ENCODE data around the gene ARL5A. TPM values are rescaled to one million over a fixed set of nuclear protein-coding genes. Genes with fewer than 3 reads are reported as not detected.
"Not testable (repeated sequence)": the region's sequence is repeated elsewhere in the genome, so short reads cannot be mapped to it uniquely, and the experiment has no call there.

ARL5A gene
- total RNA-seq, 2 experiments from 2014 or later, result 50.6 to 52.7 TPM

DNA sequence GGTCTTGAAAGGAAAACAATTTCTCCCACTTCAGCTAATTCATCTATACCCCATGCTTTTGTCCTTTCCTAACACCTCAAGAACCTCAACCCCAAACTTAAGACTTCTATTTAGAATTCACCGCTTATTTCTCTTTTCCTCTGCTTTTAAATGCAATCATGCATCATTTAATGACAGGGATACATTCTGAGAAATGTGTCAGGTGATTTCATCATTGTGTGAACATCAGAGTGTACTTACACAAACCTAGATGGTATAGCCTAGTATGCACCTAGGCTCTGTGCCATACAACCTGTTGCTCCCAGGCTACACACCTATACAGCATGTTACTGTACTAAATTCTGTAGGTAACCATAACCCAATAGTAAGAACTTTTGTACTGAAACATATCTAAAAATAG is 22.9 kb downstream of the ARL5A start:
- H3K4me1 Mint-ChIP-seq, result peaks cover 11% of the 10 kb centered on the region
- peaks cover 19% of the 10 kb centered on the region for H3K36me3 Mint-ChIP-seq (ENCODE audit: low read depth)
- ChIA-PET POLR2A (no interaction called here), CTCF (interaction anchor here (0.5 kb wide), 1 partner anchor 115 kb away, joined by 3 read pairs; no protein-coding TSS in a partner anchor)
- no peak for DNase-seq
- no peak overlapping the region for H3K27ac Mint-ChIP-seq
- no peaks in the 10 kb centered on the region for H3K9me3 Mint-ChIP-seq
- no peaks in the 10 kb centered on the region for H3K27me3 Mint-ChIP-seq
- H3K4me3 Mint-ChIP-seq, result no peak overlapping the region

DNA sequence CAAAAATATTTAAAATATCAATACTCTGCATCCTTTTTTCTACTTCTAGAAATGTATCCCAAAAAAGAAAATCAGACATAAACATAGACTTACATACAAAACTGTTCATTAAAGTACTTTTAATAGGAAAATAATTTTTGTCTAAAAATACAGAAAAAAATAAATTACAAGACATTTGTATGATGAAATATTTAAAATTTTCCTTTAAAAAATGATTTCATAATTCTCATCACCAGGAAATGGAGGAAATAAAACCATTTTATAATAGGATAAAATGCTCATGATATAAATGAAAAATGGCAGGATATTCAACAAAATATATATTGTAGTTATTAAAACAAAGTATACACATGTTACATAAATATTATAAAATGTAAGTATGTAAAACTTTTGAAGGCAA is 24.4 kb downstream of the ARL5A start:
- peaks cover 5% of the 10 kb centered on the region for H3K4me1 Mint-ChIP-seq
- H3K36me3 Mint-ChIP-seq (ENCODE audit: low read depth), result peaks cover 21% of the 10 kb centered on the region
- H3K27ac Mint-ChIP-seq, result no peak overlapping the region
- H3K9me3 Mint-ChIP-seq, result no peaks in the 10 kb centered on the region
- H3K4me3 Mint-ChIP-seq, result no peak overlapping the region
- ChIA-PET POLR2A (interaction anchor here (0.6 kb wide), 1 partner anchor 91 kb away, joined by 3 read pairs; no protein-coding TSS in a partner anchor), CTCF (no interaction called here)
- no peaks in the 10 kb centered on the region for H3K27me3 Mint-ChIP-seq
- DNase-seq, result no peak

DNA sequence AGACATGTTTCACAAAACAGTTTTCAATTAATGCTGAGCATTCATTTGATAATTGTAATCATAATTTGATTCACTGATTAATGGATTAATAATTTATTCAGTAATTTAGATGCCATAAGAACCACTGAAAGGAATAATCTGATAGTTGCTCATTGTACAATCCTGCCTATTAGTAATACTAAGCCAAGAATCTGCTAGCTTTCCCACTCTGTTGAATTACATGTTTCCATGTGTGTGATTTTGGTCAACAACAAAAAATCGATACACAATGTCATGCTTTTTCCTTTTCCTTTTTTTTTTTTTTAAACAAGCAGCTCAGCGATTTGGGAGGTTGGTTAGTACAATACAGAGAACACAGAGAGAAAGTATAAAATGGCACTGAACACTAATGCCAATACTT is 25.9 kb downstream of the ARL5A start:
- H3K4me1 Mint-ChIP-seq, result no peaks in the 10 kb centered on the region
- H3K27ac Mint-ChIP-seq, result no peak overlapping the region
- no peak for DNase-seq
- H3K27me3 Mint-ChIP-seq, result no peaks in the 10 kb centered on the region
- CTCF ChIA-PET, result interaction anchor here (0.9 kb wide), 1 partner anchor 18 kb away, joined by 3 read pairs; no protein-coding TSS in a partner anchor
- H3K9me3 Mint-ChIP-seq, result no peaks in the 10 kb centered on the region
- peaks cover 21% of the 10 kb centered on the region for H3K36me3 Mint-ChIP-seq (ENCODE audit: low read depth)
- no peak overlapping the region for H3K4me3 Mint-ChIP-seq
- POLR2A ChIA-PET, result no interaction called here

DNA sequence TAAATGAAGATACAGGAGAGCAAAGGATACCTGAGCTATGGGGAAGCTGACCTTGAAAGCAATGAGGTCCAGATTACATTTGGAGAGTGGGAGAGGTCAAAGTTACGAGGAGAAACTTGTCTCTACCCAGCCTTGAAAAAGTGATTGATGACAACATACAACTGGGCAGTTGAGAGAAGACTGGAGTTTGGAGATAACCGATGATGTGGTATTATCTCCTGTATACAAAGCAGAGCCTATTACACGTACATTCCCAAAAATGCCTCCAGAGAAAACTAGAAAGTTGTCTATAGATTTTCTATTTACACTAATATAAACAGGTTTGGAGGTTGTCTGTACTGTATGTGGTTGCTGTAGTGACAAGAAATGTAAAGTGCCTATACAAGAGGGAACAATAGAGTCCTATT is 28.3 kb downstream of the ARL5A start:
- Mint-ChIP-seq H3K27me3 (no peaks in the 10 kb centered on the region), H3K4me3 (no peak overlapping the region), H3K36me3 (ENCODE audit: low read depth) (peaks cover 36% of the 10 kb centered on the region), H3K4me1 (no peaks in the 10 kb centered on the region), H3K9me3 (no peaks in the 10 kb centered on the region), H3K27ac (no peak overlapping the region)
- POLR2A ChIA-PET, result no interaction called here
- CTCF ChIA-PET, result no interaction called here
- DNase-seq, result no peak

DNA sequence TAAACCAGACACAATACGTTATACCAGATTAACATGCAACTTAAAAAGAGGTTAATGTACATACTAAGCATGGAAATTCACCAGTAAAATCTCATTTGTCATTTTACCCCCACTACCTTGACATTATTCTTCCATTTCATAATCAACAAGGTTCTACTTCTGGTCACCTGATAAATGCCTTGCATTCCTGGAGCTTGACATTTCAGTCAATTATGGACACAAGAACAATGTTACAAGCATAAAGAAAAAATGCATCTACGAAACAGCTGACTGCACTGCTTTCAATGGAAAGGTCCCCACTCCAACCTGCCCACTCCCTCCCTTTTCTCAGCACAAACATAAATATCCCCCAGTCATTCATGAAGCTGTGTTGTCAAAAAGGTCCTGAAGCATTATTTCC is 31.4 kb downstream of the ARL5A start:
- Mint-ChIP-seq H3K4me3 (no peak overlapping the region), H3K9me3 (peaks cover 2% of the 10 kb centered on the region), H3K27me3 (no peaks in the 10 kb centered on the region), H3K4me1 (no peaks in the 10 kb centered on the region), H3K36me3 (ENCODE audit: low read depth) (peaks cover 28% of the 10 kb centered on the region), H3K27ac (no peak overlapping the region)
- DNase-seq, result no peak
- POLR2A ChIA-PET, result no interaction called here
- CTCF ChIA-PET, result no interaction called here

DNA sequence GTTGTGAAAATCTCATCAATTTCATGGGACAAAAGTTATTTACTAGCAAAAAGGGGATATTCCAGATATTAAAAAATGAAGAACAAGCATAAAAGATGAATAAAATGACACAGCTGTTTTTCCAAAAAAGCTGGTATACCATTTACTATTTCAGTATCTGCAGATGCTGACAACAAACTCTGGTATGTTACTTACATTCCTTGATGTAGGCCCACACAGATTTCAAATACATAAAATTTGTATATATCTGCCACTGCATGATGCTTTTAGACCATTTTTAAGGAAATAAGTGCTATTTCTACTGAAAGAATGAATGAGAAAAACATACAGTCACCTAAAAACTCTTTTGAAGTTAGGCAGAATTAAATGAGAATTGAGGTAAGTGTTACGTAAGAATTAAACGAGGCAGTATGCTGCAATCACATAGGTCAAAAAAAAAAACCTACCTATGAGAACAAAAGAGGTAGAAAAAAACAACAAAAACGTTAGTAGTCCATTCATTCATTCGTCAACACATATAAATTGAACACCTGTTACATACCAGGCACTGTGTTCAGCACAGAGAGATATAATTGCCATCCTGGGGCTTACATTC is 32.5 kb downstream of the ARL5A start:
- no peaks in the 10 kb centered on the region for H3K27me3 Mint-ChIP-seq
- no peak overlapping the region for H3K4me3 Mint-ChIP-seq
- H3K27ac Mint-ChIP-seq, result no peak overlapping the region
- H3K36me3 Mint-ChIP-seq (ENCODE audit: low read depth), result peaks cover 28% of the 10 kb centered on the region
- ChIA-PET CTCF (no interaction called here), POLR2A (no interaction called here)
- no peaks in the 10 kb centered on the region for H3K4me1 Mint-ChIP-seq
- no peak for DNase-seq
- H3K9me3 Mint-ChIP-seq, result peaks cover 2% of the 10 kb centered on the region

DNA sequence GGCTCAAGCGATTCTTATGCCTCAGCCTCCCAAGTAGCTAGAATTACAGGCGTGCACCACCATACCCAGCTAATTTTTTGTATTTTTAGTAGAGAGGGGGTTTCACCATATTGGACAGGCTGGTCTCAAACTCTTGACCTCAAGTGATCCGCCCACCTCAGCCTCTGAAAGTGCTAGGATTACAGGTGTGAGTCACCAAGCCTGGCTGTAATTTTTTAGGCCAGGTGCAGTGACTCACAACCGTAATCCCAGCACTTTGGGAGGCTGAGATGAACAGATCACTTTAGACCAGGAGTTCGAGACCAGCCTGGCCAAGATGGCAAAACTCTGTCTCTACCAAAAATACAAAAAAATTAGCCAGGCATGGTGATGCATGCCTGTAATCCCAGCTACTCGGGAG is 33.8 kb downstream of the ARL5A start:
- H3K27me3 Mint-ChIP-seq, H3K4me1 Mint-ChIP-seq, DNase-seq, H3K9me3 Mint-ChIP-seq, H3K4me3 Mint-ChIP-seq, H3K27ac Mint-ChIP-seq, CTCF ChIA-PET, POLR2A ChIA-PET: not testable (repeated sequence)
- peaks cover 24% of the 10 kb centered on the region for H3K36me3 Mint-ChIP-seq (ENCODE audit: low read depth)

DNA sequence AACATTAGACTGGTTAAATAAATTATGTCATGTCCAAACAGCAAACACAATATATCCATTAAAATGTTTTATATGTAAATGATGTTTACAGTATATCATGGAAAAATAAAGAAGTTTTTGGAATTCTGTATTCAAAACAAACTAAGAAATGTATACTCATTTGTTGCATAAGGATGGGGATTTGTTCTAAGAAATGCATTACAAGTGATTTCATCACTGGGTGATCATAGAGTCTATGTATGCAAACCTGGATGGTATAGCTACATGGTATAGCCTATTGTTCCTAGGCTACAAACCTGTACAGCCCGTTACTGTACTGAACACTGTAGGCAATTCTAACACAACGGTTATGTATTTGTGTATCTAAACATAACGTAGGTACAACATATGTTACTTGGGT is 35.1 kb downstream of the ARL5A start:
- Mint-ChIP-seq H3K27me3 (no peaks in the 10 kb centered on the region), H3K36me3 (ENCODE audit: low read depth) (peaks cover 24% of the 10 kb centered on the region), H3K27ac (no peak overlapping the region), H3K9me3 (peaks cover 2% of the 10 kb centered on the region), H3K4me1 (no peaks in the 10 kb centered on the region), H3K4me3 (no peak overlapping the region)
- DNase-seq, result no peak
- POLR2A ChIA-PET, result no interaction called here
- CTCF ChIA-PET, result no interaction called here

DNA sequence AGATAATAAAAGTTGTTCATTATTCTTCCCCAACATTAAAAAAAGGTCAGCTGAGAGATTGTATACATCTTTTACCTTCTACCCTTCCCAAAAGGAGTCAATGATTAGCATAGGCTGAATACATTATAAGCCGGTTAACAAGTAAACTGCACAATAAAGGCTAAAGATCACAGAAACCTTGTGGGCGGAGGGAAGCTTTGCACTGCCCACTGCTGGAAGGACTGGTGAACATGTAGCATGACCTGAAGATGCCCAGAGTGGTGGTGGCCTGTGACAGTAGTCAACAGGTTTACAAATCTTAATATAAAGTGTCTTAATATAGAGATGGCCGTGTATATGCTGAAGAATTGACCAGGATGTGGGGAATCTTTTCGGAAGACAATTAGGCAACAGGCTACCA is 35.6 kb downstream of the ARL5A start:
- ChIA-PET CTCF (no interaction called here), POLR2A (no interaction called here)
- Mint-ChIP-seq H3K9me3 (peaks cover 2% of the 10 kb centered on the region), H3K4me1 (no peaks in the 10 kb centered on the region), H3K27ac (no peak overlapping the region), H3K36me3 (ENCODE audit: low read depth) (peaks cover 27% of the 10 kb centered on the region), H3K4me3 (no peak overlapping the region), H3K27me3 (no peaks in the 10 kb centered on the region)
- no peak for DNase-seq

DNA sequence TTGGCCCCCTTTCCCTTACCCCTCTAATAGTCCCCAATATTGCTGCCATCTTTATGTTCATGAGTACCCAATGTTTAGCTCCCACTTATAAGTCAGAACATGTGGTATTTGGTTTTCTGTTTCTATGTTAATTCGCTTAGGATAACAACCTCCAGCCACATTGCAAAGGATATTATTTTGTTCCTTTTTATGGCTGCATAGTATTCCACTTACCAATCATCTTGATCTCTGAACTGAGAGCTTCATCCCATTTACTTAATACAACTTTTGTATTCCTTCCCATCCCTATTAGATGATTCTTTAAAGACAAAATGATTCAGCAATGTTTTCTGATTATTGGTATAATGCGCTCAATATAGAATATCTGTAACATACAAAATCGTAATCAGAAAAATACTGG is 36.7 kb downstream of the ARL5A start:
- POLR2A ChIA-PET, result interaction anchor here (1.2 kb wide), 1 partner anchor 35 kb away, joined by 3 read pairs; no protein-coding TSS in a partner anchor
- H3K36me3 Mint-ChIP-seq (ENCODE audit: low read depth), result peaks cover 22% of the 10 kb centered on the region
- H3K4me3 Mint-ChIP-seq, result no peak overlapping the region
- no peaks in the 10 kb centered on the region for H3K4me1 Mint-ChIP-seq
- CTCF ChIA-PET, result interaction anchor here (1.0 to 1.6 kb wide), 2 partner anchors 16 to 154 kb away, joined by 3 to 5 read pairs; no protein-coding TSS in a partner anchor
- no peaks in the 10 kb centered on the region for H3K27me3 Mint-ChIP-seq
- peaks cover 2% of the 10 kb centered on the region for H3K9me3 Mint-ChIP-seq
- H3K27ac Mint-ChIP-seq, result no peak overlapping the region
- DNase-seq, result no peak

DNA sequence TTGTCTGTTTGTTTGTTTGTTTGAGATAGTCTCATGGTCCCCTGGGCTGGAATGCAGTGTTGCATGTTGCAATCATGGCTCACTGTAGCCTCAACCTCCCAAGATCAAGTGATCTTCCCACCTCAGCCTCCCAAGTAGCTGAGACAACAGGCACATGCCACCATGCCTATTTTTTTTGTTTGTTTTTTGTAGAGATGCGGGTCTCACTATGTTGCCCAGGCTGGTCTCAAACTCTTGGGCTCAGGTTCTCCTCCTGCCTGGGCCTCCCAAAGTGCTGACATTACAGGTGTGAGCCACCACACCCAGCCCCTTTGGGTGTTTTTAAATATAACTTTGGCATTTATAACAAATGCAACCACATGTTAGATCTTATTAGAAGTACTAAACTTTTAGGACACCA is 37.5 kb downstream of the ARL5A start:
- Mint-ChIP-seq H3K27me3 (no peaks in the 10 kb centered on the region), H3K27ac (no peak overlapping the region), H3K9me3 (peaks cover 2% of the 10 kb centered on the region), H3K4me3 (no peak overlapping the region), H3K36me3 (ENCODE audit: low read depth) (peaks cover 16% of the 10 kb centered on the region), H3K4me1 (no peaks in the 10 kb centered on the region)
- CTCF ChIA-PET, result interaction anchor here (1.6 kb wide), 1 partner anchor 17 kb away, joined by 5 read pairs; no protein-coding TSS in a partner anchor
- no peak for DNase-seq
- POLR2A ChIA-PET, result interaction anchor here (1.2 kb wide), 1 partner anchor 36 kb away, joined by 3 read pairs; no protein-coding TSS in a partner anchor

DNA sequence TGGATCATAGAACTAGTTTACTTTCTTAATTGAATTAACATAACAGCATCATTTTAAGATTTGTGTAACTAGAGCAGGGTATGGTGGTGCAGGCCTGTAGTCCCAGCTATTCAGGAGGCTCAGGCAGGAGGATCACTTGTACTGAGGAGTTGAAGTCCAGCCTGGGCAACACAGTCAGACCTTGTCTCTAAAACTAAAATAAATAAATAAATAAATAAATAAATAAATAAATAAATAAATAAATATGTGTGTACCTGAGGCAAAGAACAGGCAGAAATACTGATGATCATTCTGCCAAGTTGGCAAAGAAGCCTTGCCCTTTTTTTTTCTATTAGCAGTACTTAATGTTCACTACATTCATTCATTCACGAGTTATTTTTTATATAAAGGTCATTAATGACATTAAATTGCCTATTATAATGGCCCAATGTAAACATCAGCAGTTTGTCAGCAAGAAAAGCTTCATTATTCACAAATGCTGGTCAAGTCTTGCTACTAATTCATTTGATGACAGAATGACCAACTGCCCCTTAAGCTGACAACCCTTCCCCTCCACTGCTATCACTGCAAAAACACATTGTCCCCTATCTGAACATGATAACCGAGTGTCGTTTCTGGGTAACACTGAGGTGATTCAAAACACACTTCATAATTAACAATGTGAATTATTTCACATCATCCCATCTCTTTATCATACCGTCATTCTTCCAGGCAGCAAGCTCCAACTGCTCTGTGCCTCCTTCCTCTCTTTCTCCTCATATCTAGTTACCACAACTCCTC is 39.0 kb downstream of the ARL5A start:
- ChIA-PET CTCF (interaction anchor here (0.7 to 1.0 kb wide), 2 partner anchors 19 to 983 kb away, joined by 3 to 5 read pairs; no protein-coding TSS in a partner anchor), POLR2A (interaction anchor here (1.6 kb wide), 1 partner anchor 151 kb away, joined by 3 read pairs; no protein-coding TSS in a partner anchor)
- H3K4me3 Mint-ChIP-seq, result no peak overlapping the region
- peaks cover 24% of the 10 kb centered on the region for H3K36me3 Mint-ChIP-seq (ENCODE audit: low read depth)
- DNase-seq, result no peak
- H3K4me1 Mint-ChIP-seq, result no peaks in the 10 kb centered on the region
- H3K27ac Mint-ChIP-seq, result no peak overlapping the region
- H3K27me3 Mint-ChIP-seq, result no peaks in the 10 kb centered on the region
- H3K9me3 Mint-ChIP-seq, result peaks cover 2% of the 10 kb centered on the region

DNA sequence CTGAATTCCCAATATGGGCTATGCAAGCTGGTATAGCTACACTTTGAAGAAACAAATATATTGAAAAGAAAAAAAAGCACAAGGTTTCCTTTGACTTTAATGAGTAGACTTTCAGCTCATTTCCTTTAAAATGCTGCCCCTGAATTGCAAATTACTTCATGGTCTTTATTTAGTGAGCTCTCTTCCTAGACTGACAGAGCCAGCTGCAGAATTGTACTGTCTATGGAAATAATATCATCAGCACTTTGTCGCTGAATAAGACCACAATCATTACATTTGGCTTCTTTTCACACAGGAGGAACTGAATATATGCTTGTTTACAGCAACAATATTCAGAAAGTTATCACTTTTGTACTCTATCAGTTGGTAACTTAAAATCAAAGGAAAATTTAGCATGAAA is 41.7 kb downstream of the ARL5A start:
- Mint-ChIP-seq H3K27me3 (no peaks in the 10 kb centered on the region), H3K4me1 (no peaks in the 10 kb centered on the region), H3K4me3 (no peak overlapping the region), H3K36me3 (ENCODE audit: low read depth) (peaks cover 26% of the 10 kb centered on the region), H3K27ac (no peak overlapping the region), H3K9me3 (no peaks in the 10 kb centered on the region)
- POLR2A ChIA-PET, result no interaction called here
- no peak for DNase-seq
- CTCF ChIA-PET, result no interaction called here

DNA sequence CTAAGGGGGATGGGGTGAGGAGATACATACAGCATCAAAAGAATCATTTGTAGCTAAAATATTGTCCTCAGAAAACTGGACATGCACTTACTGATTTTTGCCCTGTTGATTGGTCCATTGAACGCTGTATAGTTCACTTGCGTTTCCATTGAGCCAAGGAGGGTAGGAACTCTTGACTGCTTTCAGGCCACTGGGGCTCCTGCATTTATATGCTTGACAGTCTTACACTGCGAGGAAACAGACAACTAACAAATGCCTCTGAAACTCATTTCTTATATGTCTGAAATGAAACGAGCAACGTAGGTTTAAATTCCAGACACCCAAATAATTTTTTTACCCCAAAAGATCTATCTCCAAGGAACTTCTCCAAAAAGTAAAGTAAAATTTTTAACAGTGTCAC is 42.1 kb downstream of the ARL5A start:
- no peak for DNase-seq
- Mint-ChIP-seq H3K27me3 (no peaks in the 10 kb centered on the region), H3K9me3 (no peaks in the 10 kb centered on the region), H3K27ac (no peak overlapping the region), H3K36me3 (ENCODE audit: low read depth) (peaks cover 26% of the 10 kb centered on the region), H3K4me3 (no peak overlapping the region), H3K4me1 (no peaks in the 10 kb centered on the region)
- ChIA-PET POLR2A (no interaction called here), CTCF (no interaction called here)
